Epithelial cell of umbilical artery (primary cell): ENCODE results near the gene LANCL1. TPM values are rescaled to one million over a fixed set of nuclear protein-coding genes. Genes with fewer than 3 reads are reported as not detected.

ENCODE experiments used
- total RNA-seq: library from RNA; depleted of rRNA; stranded (reverse); fragments of >200 nt; gene quantifications from 2 replicates; pipeline ENCODE4 v1.2.3, GENCODE V29; 2014

Gene LANCL1
- 20.1 and 28.0 TPM in 2 replicates for total RNA-seq

GRCh38 chr2:210476194-210477128 lies at the start of gene LANCL1:
LANCL1 (minus strand) TSS chr2:210476759; CDS start chr2:210476396, 363 bp downstream.

Other genes with a start within 250 kb of the LANCL1 start
- gene MYL1, start 161.6 kb downstream of the LANCL1 start, total RNA-seq: not detected in 2 replicates
- gene CPS1, start 79.8 kb upstream of the LANCL1 start, total RNA-seq: 0.65 and 1.8 TPM in 2 replicates